Activated CD8-positive, alpha-beta memory T cell treated with anti-CD3 and anti-CD28 coated beads for 36 hours (primary cell): ENCODE data around the gene IL4I1. TPM values are rescaled to one million over a fixed set of nuclear protein-coding genes. Genes with fewer than 3 reads are reported as not detected.

Experiments used
- CTCF ChIA-PET: fragments of 350-600 bp; sonication (Branson Sonifier 250); formaldehyde crosslinking; loops from one replicate; lab custom pipeline; 2021; ENCODE audit warnings: antibody characterized with exemption; lab: Charles Lee
- POLR2A ChIA-PET: fragments of 350-600 bp; sonication (Branson Sonifier 250); formaldehyde crosslinking; loops from one replicate; lab custom pipeline; 2021; ENCODE audit warnings: antibody characterized with exemption; lab: Charles Lee
- total RNA-seq, 2 experiments: library from RNA; stranded (reverse); gene quantifications; one replicate each; pipeline ENCODE4 v1.2.3, GENCODE V29; 2021

Gene IL4I1
- total RNA-seq, 2 experiments from 2014 or later: 28.9 to 30.8 TPM

- CTCF ChIA-PET: interaction anchor here (0.9 to 3.5 kb wide), 3 partner anchors 10 to 27 kb away, joined by 3 to 11 read pairs (median 3); no protein-coding TSS in a partner anchor
- POLR2A ChIA-PET: no interaction called here
Measured at GRCh38 chr19:49910179-49910578, 13.5 kb upstream of the IL4I1 start.

GRCh38 chr19:49908480-49909420, 12.1 kb upstream of the IL4I1 start:
- CTCF ChIA-PET: interaction anchor here (3.5 kb wide), 1 partner anchor 14 kb away, joined by 11 read pairs; no protein-coding TSS in a partner anchor
- POLR2A ChIA-PET: interaction anchor here (1.2 kb wide), 1 partner anchor 11 kb away, joined by 4 read pairs; no protein-coding TSS in a partner anchor

- ChIA-PET CTCF (no interaction called here), POLR2A (interaction anchor here (1.2 kb wide), 1 partner anchor 10 kb away, joined by 4 read pairs; no protein-coding TSS in a partner anchor)
Measured at GRCh38 chr19:49907745-49908446, 11.2 kb upstream of the IL4I1 start.

GRCh38 chr19:49906879-49907564, 10.3 kb upstream of the IL4I1 start:
- CTCF ChIA-PET: no interaction called here

GRCh38 chr19:49904136-49904535, 7.4 kb upstream of the IL4I1 start:
- POLR2A ChIA-PET: no interaction called here
- CTCF ChIA-PET: no interaction called here

More at GRCh38 chr19:49906879-49907564, 10.3 kb upstream of the IL4I1 start:
- POLR2A ChIA-PET: interaction anchor here (1.1 kb wide), 1 partner anchor 12 kb away, joined by 3 read pairs; no protein-coding TSS in a partner anchor

GRCh38 chr19:49895566-49896297, 955 bp downstream of the IL4I1 start:
- POLR2A ChIA-PET: interaction anchor here (1.0 to 2.5 kb wide), 3 partner anchors 28 to 34 kb away, joined by 3 to 12 read pairs (median 4); partner anchors contain the start of genes ATF5, NUP62 and PNKP
- CTCF ChIA-PET: interaction anchor here (1.3 to 1.6 kb wide), 2 partner anchors 10 to 15 kb away, joined by 3 to 11 read pairs; no protein-coding TSS in a partner anchor

GRCh38 chr19:49894879-49895565, 1.7 kb downstream of the IL4I1 start:
- CTCF ChIA-PET: interaction anchor here (1.3 to 1.6 kb wide), 3 partner anchors 11 to 23 kb away, joined by 3 to 11 read pairs (median 3); no protein-coding TSS in a partner anchor
- POLR2A ChIA-PET: interaction anchor here (0.7 to 2.5 kb wide), 4 partner anchors 11 to 35 kb away, joined by 3 to 12 read pairs (median 4); partner anchors contain the start of genes ATF5, NUP62 and PNKP

- ChIA-PET CTCF (interaction anchor here (1.3 to 1.6 kb wide), 3 partner anchors 12 to 24 kb away, joined by 3 to 11 read pairs (median 3); no protein-coding TSS in a partner anchor), POLR2A (interaction anchor here (0.5 to 2.5 kb wide), 5 partner anchors 13 to 1630 kb away, joined by 3 to 12 read pairs (median 5); partner anchors contain the start of genes ATF5 and NUP62)
Measured at GRCh38 chr19:49894011-49894664, 2.5 kb downstream of the IL4I1 start.

GRCh38 chr19:49892716-49893115, 4.0 kb downstream of the IL4I1 start:
- CTCF ChIA-PET: no interaction called here
- POLR2A ChIA-PET: no interaction called here

- ChIA-PET CTCF (interaction anchor here (1.8 to 2.1 kb wide), 2 partner anchors 15 to 20 kb away, joined by 6 to 11 read pairs; partner anchors contain the start of genes AKT1S1 and TBC1D17), POLR2A (interaction anchor here (1.0 kb wide), 1 partner anchor 24 kb away, joined by 3 read pairs; the partner anchor contains the start of gene PNKP)
Measured at GRCh38 chr19:49891393-49891792, 5.3 kb downstream of the IL4I1 start.

GRCh38 chr19:49890349-49891311, 6.1 kb downstream of the IL4I1 start:
- POLR2A ChIA-PET: interaction anchor here (0.6 to 1.6 kb wide), 3 partner anchors 38 to 108 kb away, joined by 3 to 4 read pairs (median 4); partner anchors contain the start of gene NUP62
- CTCF ChIA-PET: interaction anchor here (0.5 to 2.1 kb wide), 9 partner anchors 9 to 173 kb away, joined by 3 to 11 read pairs (median 3); partner anchors contain the start of genes AKT1S1, PTOV1 and TBC1D17

- POLR2A ChIA-PET: interaction anchor here (0.6 to 1.6 kb wide), 3 partner anchors 38 to 109 kb away, joined by 3 to 4 read pairs (median 4); partner anchors contain the start of gene NUP62
- CTCF ChIA-PET: interaction anchor here (0.7 to 2.1 kb wide), 8 partner anchors 8 to 172 kb away, joined by 3 to 11 read pairs (median 4); partner anchors contain the start of genes AKT1S1, PTOV1 and TBC1D17
Measured at GRCh38 chr19:49889687-49890348, 6.9 kb downstream of the IL4I1 start.

GRCh38 chr19:49889038-49889686, 7.5 kb downstream of the IL4I1 start:
- ChIA-PET CTCF (interaction anchor here (0.8 to 2.1 kb wide), 5 partner anchors 8 to 39 kb away, joined by 3 to 11 read pairs (median 3); partner anchors contain the start of genes AKT1S1, PTOV1 and TBC1D17), POLR2A (interaction anchor here (1.6 kb wide), 1 partner anchor 40 kb away, joined by 4 read pairs; the partner anchor contains the start of gene NUP62)

GRCh38 chr19:49888510-49888824, 8.2 kb downstream of the IL4I1 start:
- ChIA-PET CTCF (no interaction called here), POLR2A (interaction anchor here (0.6 to 1.1 kb wide), 3 partner anchors 41 to 216 kb away, joined by 3 to 6 read pairs (median 6); no protein-coding TSS in a partner anchor)
